Pons (tissue), 1 donor: ENCODE measurements around the gene MLF2.
"Not testable (repeated sequence)": the region's sequence is repeated elsewhere in the genome, so short reads cannot be mapped to it uniquely, and the experiment has no call there.

Experiments used
- DNase-seq: peaks from one replicate; pipeline ENCODE4 v3.0.0-alpha.2; 2016; ENCODE audit warnings: low spot score

MLF2 gene

GRCh38 chr12:6734506-6735387, 18.2 kb downstream of the MLF2 start:
- DNase-seq, result no peak

- DNase-seq, result no peak
These were observed 22.8 kb downstream of the MLF2 start for GRCh38 chr12:6730169-6730568.

GRCh38 chr12:6729186-6729585, 23.8 kb downstream of the MLF2 start:
- no peak for DNase-seq

- no peak for DNase-seq
These were observed 27.6 kb downstream of the MLF2 start for GRCh38 chr12:6725350-6725749.

- DNase-seq, result no peak
These were observed 28.5 kb downstream of the MLF2 start for GRCh38 chr12:6724409-6724797.

GRCh38 chr12:6723607-6724408, 29.1 kb downstream of the MLF2 start, which contains the start of gene COPS7A:
Gene COPS7A, plus strand, starts transcription at chr12:6724046. Its CDS starts 611 bp downstream, at chr12:6724657.
- DNase-seq, result peak; percentile 99

DNA sequence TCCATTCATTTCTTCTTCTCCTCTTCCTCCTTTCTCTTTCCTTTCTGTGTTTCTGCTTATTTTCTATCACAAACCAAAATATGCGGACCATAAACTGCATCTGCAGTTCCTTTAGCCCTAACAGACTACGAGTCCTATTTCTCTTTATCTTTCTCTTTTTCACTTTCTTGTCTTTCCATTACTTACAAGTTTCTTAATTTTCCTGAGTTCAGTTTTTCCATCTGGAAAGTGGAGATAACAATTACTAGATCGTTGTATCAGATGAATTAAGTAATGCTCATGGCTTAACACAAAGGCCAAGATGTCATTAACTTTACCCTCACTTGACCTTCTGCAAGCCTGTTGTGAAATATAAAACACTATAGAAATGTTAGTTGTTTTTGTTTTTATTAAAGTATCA, 30.1 kb downstream of the MLF2 start:
- DNase-seq, result no peak

DNA sequence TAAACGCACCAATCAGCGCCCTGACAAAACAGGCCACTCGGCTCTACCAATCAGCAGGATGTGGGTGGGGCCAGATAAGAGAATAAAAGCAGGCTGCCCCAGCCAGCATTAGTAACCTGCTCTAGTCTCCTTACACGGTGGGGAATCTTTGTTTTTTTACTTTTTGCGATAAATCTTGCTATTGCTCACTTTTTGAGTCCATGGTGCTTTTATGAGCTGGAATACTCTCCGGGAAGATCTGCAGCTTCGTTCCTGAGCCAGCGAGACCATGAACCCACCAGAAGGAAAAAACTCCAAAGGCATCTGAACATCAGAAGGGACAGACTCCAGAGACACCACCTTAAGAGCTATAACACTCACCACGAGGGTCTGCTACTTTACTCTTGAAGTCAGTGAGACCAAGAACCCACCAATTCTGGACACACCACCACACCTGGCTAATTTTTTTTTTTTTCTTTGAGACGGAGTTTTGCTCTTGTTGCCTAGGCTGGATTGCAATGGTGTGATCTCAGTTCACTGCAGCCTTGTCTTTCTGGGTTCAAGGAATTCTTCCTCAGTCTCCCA, 36.0 kb downstream of the MLF2 start:
- no peak for DNase-seq

DNA sequence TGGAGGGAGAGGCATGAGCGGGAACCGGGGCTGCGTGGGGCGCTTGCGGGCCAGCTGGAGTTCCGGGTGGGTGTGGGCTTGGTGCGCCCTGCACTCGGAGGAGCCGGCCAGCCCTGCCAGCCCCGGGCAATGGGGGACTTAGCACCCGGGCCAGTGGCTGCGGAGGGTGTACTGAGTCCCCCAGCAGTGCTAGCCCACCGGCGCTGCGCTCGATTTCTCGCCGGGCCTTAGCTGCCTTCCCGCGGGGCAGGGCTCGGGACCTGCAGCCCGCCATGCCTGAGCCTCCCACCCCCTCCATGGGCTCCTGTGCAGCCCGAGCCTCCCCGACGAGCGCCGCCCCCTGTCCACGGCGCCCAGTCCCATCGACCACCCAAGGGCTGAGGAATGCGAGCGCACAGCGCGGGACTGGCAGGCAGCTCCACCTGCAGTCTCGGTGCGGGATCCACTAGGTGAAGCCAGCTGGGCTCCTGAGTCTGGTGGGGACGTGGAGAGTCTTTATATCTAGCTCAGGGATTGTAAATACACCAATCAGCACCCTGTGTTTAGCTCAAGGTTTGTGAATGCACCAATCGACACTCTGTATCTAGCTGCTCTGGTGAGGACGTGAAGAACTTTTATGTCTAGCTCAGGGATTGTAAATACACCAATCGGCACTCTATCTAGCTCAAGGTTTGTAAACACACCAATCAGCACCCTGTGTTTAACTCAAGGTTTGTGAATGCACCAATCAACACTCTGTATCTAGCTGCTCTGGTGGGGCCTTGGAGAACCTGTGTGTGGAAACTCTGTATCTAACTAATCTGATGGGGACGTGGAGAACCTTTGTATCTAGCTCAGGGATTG, 36.7 kb downstream of the MLF2 start:
- not testable (repeated sequence) for DNase-seq

GRCh38 chr12:6708960-6709394, 44.0 kb downstream of the MLF2 start:
- DNase-seq, result no peak

DNA sequence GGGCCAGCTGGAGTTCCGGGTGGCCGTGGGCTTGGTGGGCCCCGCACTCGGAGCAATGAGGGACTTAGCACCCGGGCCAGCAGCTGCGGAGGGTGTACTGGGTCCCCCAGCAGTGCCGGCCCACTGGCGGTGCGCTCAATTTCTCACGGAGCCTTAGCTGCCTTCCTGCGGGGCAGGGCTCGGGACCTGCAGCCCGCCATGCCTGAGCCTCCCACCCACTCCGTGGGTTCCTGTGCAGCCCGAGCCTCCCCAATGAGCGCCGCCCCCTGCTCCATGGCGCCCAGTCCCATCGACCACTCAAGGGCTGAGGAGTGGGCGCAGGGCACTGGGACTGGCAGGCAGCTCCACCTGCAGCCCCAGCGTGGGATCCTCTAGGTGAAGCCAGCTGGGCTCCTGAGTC, 44.6 kb downstream of the MLF2 start:
- DNase-seq, result not testable (repeated sequence)

DNA sequence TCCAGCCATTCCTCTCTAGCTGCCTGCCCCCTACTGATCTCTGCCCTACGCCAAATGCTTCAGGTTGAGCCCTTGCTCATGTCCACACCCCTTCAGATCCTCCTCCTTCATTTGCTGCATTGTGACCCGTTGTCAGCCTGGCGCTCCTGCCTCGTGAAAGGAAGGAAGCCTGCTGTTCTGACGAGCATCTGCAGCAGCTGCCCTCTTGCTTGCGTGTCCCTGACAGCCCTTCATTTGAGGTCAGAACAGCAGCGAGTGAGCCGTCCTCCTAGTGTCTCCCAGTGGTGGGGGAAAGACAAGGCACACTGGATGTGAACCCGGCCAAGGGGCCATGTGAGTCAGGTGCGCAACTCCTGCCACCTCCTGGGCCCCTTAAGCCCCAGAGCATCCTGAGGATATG, 49.3 kb downstream of the MLF2 start:
- DNase-seq, result no peak

GRCh38 chr12:6701078-6701768, 51.7 kb downstream of the MLF2 start:
- DNase-seq, result no peak

GRCh38 chr12:6700646-6701051, 52.3 kb downstream of the MLF2 start, which contains the start of gene PIANP:
Gene PIANP, minus strand, starts transcription at chr12:6700815. Its CDS starts 2,754 bp downstream, at chr12:6698061.
- no peak for DNase-seq

DNA sequence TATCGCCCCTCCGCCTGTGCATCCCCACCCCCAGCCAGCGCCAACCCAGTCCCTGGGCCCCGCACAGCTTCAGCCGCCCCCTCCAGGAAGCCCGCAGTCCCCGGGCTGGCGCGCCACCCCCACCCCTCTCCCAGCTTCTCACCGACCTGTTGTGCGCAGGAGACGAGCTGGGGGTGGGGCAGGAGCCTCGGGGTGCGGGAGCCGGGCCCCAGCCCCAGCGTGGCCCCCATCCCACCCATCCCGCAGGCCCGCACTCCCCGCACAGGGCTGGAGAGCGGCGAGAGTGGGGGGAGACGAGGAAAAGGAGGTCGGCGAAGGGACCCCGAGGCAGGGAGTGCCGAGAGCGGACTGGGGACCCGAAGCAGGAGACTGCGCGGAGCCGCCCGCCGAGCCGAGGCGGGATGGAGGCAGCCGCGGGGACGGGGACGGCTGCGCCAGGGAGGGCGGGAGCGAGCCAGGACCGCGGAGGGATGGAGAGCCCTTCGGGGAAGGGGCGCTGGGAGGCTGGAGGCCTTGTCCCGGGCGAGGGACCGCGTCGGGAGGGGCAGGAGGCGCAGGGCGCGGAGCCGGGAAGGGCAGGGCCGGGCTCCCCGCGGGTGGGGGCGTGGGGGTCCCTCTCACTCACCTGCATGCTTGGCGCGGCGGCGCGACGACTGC, 52.8 kb downstream of the MLF2 start:
- no peak for DNase-seq

DNA sequence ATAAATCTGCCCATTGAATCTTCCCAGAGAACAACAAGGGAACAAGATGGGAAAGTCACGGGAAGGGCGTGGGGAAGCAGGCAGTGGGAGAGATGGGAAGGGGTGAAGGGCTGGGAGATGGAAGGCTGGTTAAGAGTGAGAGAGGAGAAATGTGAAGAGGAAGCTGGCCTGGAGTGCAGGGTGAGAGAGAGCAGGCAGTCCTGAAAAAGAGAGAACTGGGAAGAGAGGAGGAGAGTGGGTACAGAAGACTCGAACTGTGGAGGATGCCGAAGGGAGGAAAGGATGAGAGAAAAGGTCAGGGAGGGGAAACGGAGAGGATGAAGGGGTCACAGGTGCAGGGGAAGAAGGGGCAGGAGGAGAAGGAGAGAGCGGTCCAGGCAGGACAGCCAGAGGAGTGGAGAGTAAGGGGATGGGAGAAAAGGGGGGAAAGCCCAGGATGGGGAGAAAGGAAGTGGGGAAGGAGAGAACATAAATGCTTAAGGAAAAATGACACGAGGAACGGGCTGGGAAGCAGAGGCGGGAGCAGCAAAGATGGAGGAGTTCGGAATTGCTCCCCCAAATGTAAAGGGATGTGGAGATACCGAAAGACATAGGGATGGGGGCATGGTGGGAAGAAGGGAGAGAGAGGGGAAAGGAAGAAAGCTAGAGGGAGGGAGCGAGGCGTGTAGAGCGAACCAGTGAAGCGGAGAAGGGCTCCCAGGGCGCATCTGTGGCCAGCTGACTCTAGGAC, 53.5 kb downstream of the MLF2 start:
- no peak for DNase-seq

DNA sequence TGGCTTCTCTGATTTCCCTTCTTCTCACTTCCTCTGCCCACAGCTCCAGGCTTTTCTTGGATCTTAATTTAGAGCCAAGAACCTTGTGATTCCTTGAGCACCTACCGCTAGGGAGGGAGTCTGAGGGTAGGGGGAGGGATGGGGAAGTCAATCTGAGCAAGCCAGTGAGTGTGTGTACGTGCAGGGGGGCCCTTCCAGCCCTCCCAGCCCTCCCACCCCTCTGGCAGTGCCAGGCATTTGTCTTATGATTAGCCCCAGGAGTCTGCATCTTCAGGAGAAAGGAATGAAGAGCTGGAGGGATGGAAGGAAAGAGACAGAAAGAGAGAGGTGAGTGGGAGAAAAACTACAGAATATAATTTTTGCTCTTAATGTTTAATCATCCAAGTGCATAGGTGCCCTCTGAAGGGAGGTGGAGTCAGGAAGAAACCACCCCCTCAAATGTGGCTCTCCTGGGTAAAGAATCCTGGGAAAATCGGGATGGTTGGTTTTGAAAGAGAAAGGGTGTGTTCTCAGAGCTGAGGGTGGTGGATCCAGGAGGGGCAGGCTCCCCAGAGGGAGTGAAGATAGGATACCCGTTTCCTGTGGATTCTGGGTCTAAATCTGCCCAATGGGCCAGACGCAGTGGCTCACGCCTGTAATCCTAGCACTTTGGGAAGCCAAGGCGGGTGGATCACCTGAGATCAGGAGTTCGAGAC, 54.4 kb downstream of the MLF2 start:
- no peak for DNase-seq
